ENCODE data around the gene HSPA12B. TPM values are rescaled to one million over a fixed set of nuclear protein-coding genes. Genes with fewer than 3 reads are reported as not detected.
A peak's percentile ranks its signal among the peaks of the same experiment; 100 is the strongest.

Gene HSPA12B
- total RNA-seq, 2 donors from 2014 or later, result 1.1 to 1.4 TPM

DNA sequence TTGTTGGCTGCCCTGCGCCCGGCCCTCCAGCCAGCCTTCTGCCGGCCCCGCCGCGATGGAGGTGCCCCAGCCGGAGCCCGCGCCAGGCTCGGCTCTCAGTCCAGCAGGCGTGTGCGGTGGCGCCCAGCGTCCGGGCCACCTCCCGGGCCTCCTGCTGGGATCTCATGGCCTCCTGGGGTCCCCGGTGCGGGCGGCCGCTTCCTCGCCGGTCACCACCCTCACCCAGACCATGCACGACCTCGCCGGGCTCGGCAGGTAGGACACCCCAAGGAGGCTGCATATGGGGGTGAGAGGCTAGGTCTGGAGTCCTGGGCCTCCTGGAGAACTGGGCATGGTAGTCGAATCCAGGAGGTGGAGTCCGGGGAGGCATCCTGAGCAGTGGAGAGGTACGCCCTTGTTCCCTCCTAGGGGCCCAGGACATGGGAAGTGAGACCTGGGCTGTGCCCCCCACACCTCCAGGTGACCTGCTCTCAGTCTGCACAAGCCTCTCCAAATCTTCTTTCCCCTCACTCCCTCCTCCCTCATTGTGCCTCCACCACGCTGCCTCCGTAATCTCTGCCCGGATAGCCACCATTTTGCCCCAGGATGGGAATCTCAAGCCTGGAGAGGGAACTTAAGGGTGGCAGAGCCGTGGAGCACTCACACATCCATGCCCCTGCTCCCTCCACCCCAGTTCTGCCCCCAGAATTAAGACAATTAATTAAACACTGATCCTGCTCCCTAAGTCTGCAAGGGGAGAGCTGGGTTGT lies 64.2 kb downstream of the HSPA12B start:
- WGBS, 2 experiments (ENCODE audit: insufficient coverage in 1 of 2, insufficient read length in 1 of 2), result 12 to 16% methylated on average over 11 to 33 of the region's 33 CpGs
- Mint-ChIP-seq H3K9me3 (no peaks in the 10 kb centered on the region), H3K36me3 (ENCODE audit: low read depth) (peaks cover 8% of the 10 kb centered on the region), H3K4me3 (peak overlapping the region; percentile 80), H3K4me1 (peaks cover 20% of the 10 kb centered on the region), H3K27ac (peak overlapping the region; percentile 52), H3K27me3 (ENCODE audit: insufficient read depth) (peaks cover 11% of the 10 kb centered on the region)
- no peak overlapping the region for H3K27ac ChIP-seq (ENCODE audit: low read depth, low read length)
- H3K27me3 ChIP-seq (ENCODE audit: control insufficient read depth, insufficient read depth, low read length, poor library complexity, severe bottlenecking), result no peaks in the 10 kb centered on the region
- TF ChIP-seq, protein P1, sequence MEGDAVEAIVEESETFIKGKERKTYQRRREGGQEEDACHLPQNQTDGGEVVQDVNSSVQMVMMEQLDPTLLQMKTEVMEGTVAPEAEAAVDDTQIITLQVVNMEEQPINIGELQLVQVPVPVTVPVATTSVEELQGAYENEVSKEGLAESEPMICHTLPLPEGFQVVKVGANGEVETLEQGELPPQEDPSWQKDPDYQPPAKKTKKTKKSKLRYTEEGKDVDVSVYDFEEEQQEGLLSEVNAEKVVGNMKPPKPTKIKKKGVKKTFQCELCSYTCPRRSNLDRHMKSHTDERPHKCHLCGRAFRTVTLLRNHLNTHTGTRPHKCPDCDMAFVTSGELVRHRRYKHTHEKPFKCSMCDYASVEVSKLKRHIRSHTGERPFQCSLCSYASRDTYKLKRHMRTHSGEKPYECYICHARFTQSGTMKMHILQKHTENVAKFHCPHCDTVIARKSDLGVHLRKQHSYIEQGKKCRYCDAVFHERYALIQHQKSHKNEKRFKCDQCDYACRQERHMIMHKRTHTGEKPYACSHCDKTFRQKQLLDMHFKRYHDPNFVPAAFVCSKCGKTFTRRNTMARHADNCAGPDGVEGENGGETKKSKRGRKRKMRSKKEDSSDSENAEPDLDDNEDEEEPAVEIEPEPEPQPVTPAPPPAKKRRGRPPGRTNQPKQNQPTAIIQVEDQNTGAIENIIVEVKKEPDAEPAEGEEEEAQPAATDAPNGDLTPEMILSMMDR (conservative IDR thresholded peaks at IDR 0.05), result no peak
- peak overlapping the region; percentile 79 for H3K4me3 ChIP-seq (ENCODE audit: low read length)
- peaks cover 12% of the 10 kb centered on the region for H3K4me1 ChIP-seq (ENCODE audit: control insufficient read depth, insufficient read depth, low read length)
- no peaks in the 10 kb centered on the region for H3K9me3 ChIP-seq (ENCODE audit: control insufficient read depth, low read length)
- peak overlapping the region; percentile 55 for H3K9ac ChIP-seq (ENCODE audit: extremely low read depth, low read length, poor library complexity, severe bottlenecking)
- DNase-seq, result no peak
- peaks cover 14% of the 10 kb centered on the region for H3K36me3 ChIP-seq (ENCODE audit: control insufficient read depth, insufficient read depth, low read length)

DNA sequence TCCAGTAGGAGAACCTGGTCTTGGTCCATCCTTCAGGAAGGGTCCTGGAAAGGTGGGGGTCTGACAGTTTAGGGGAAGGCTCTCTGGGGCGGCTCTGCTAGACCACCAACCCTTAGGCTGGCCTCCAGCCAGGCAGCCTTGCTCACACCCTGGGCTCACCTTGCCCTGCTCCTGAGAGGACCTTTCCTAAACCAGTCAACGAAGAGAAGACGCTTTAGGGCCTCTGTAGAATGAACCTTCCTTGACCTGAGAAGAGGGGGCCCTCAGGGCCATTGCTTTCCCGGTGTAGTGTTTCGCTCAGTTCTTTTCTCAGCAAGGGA lies 64.7 kb downstream of the HSPA12B start:
- H3K9me3 ChIP-seq (ENCODE audit: control insufficient read depth, low read length), result no peaks in the 10 kb centered on the region
- Mint-ChIP-seq H3K27ac (no peak overlapping the region), H3K27me3 (ENCODE audit: insufficient read depth) (peaks cover 8% of the 10 kb centered on the region), H3K4me1 (peaks cover 20% of the 10 kb centered on the region), H3K9me3 (no peaks in the 10 kb centered on the region), H3K36me3 (ENCODE audit: low read depth) (peaks cover 8% of the 10 kb centered on the region), H3K4me3 (peak overlapping the region; percentile 80)
- no peak overlapping the region for H3K9ac ChIP-seq (ENCODE audit: extremely low read depth, low read length, poor library complexity, severe bottlenecking)
- TF ChIP-seq, protein P1 (conservative IDR thresholded peaks at IDR 0.05), result no peak
- DNase-seq, result no peak
- whole genome bisulfite sequencing, 2 experiments (ENCODE audit: insufficient coverage in 1 of 2, insufficient read length in 1 of 2), result 83 to 84% methylated on average over 4 to 5 of the region's 5 CpGs
- H3K27me3 ChIP-seq (ENCODE audit: control insufficient read depth, insufficient read depth, low read length, poor library complexity, severe bottlenecking), result no peaks in the 10 kb centered on the region
- H3K4me3 ChIP-seq (ENCODE audit: low read length), result peak overlapping the region; percentile 79
- no peak overlapping the region for H3K27ac ChIP-seq (ENCODE audit: low read depth, low read length)
- peaks cover 12% of the 10 kb centered on the region for H3K4me1 ChIP-seq (ENCODE audit: control insufficient read depth, insufficient read depth, low read length)
- peaks cover 19% of the 10 kb centered on the region for H3K36me3 ChIP-seq (ENCODE audit: control insufficient read depth, insufficient read depth, low read length)

DNA sequence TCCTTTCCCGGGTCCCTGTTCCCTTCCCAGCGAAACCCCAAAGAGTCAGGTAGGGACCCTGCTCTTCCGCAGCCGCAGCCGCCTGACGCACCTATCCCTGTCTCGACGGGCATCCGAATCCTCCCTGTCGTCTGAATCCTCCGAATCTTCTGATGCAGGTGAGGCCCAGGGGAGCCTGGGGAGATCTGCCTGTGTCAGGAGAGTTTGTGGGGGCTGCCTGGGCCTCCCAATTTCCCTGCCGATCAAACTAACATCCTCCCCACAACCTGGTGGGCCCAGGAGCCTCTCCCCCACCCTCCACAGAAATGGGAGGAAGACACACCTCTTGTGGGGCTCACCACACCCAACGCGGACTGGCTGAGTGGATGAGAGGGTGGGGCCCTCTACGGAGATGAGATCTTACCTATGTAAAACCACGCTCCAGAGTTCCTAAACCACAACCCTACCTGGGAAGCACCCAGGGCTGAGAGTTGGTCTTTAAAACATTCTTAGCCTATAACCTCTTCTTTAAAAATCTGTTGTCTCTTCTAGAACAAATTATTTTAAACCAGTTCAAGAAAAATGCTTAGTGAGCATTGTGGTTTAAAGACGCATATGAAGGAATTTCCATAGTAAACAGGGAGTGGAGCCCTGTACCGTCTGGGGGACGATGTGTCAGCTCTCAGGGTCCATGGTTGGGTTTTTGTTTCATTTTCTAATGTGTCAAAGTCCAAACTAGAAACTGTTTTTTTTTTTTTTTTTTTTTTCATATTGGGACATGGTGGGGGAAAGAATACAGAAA lies 65.3 kb downstream of the HSPA12B start:
- peak overlapping the region; percentile 79 for H3K4me3 ChIP-seq (ENCODE audit: low read length)
- no peak for DNase-seq
- Mint-ChIP-seq H3K27ac (peak overlapping the region; percentile 53), H3K4me3 (peak overlapping the region; percentile 80), H3K36me3 (ENCODE audit: low read depth) (peaks cover 13% of the 10 kb centered on the region), H3K4me1 (peaks cover 20% of the 10 kb centered on the region), H3K27me3 (ENCODE audit: insufficient read depth) (peaks cover 2% of the 10 kb centered on the region), H3K9me3 (no peaks in the 10 kb centered on the region)
- TF ChIP-seq, protein P1 (conservative IDR thresholded peaks at IDR 0.05), result no peak
- peaks cover 25% of the 10 kb centered on the region for H3K36me3 ChIP-seq (ENCODE audit: control insufficient read depth, insufficient read depth, low read length)
- H3K27ac ChIP-seq (ENCODE audit: low read depth, low read length), result no peak overlapping the region
- 89 to 90% methylated on average over 10 to 19 of the region's 19 CpGs for WGBS, 2 experiments (ENCODE audit: insufficient coverage in 1 of 2, insufficient read length in 1 of 2)
- no peaks in the 10 kb centered on the region for H3K27me3 ChIP-seq (ENCODE audit: control insufficient read depth, insufficient read depth, low read length, poor library complexity, severe bottlenecking)
- no peaks in the 10 kb centered on the region for H3K9me3 ChIP-seq (ENCODE audit: control insufficient read depth, low read length)
- H3K9ac ChIP-seq (ENCODE audit: extremely low read depth, low read length, poor library complexity, severe bottlenecking), result no peak overlapping the region
- H3K4me1 ChIP-seq (ENCODE audit: control insufficient read depth, insufficient read depth, low read length), result peaks cover 12% of the 10 kb centered on the region

Measured in endodermal cell (in vitro differentiated cells).